HFF-Myc (cell line): Measurements from ENCODE around the gene CPLX3.

Experiments
- DNase-seq: peaks from one replicate; pipeline ENCODE4 v3.0.0-alpha.2; 2011; ENCODE audit warnings: low read depth; ENCODE audit errors: extremely low read depth
- H3K4me3 ChIP-seq: replicated peaks from 2 replicates; pipeline ENCODE4 v1.5.1; 2011; ENCODE audit warnings: low read depth, mild to moderate bottlenecking, control low read depth, low read length
- CTCF ChIP-seq: IDR thresholded peaks from 2 replicates; pipeline ENCODE4 v1.5.1; 2012; ENCODE audit warnings: mild to moderate bottlenecking, low read depth, low read length, control low read depth; ENCODE audit errors: missing control alignments

The CPLX3 gene

GRCh38 chr15:74826921-74827320, 494 bp downstream of the CPLX3 start:
- no peak for TF ChIP-seq CTCF
- no peak for DNase-seq
- no peak overlapping the region for H3K4me3 ChIP-seq

- TF ChIP-seq CTCF, result no peak
- no peak for DNase-seq
- no peak overlapping the region for H3K4me3 ChIP-seq
Observed at GRCh38 chr15:74827614-74828013, 1.2 kb downstream of the CPLX3 start.

- TF ChIP-seq CTCF, result no peak
- no peak overlapping the region for H3K4me3 ChIP-seq
- no peak for DNase-seq
Observed at GRCh38 chr15:74828835-74829234, 2.4 kb downstream of the CPLX3 start.

- DNase-seq, result no peak
- no peak overlapping the region for H3K4me3 ChIP-seq
- no peak for TF ChIP-seq CTCF
Observed at GRCh38 chr15:74829486-74829885, 3.1 kb downstream of the CPLX3 start.

GRCh38 chr15:74829991-74830390, 3.6 kb downstream of the CPLX3 start:
- no peak for TF ChIP-seq CTCF
- H3K4me3 ChIP-seq, result no peak overlapping the region
- DNase-seq, result no peak

GRCh38 chr15:74830868-74831267, 4.4 kb downstream of the CPLX3 start:
- no peak overlapping the region for H3K4me3 ChIP-seq
- no peak for TF ChIP-seq CTCF
- no peak for DNase-seq

- no peak for DNase-seq
- H3K4me3 ChIP-seq, result no peak overlapping the region
- no peak for TF ChIP-seq CTCF
Observed at GRCh38 chr15:74831813-74832495, 5.5 kb downstream of the CPLX3 start.
